WTC11 (cell line): ENCODE measurements around the gene KRT85. TPM values are rescaled to one million over a fixed set of nuclear protein-coding genes. Genes with fewer than 3 reads are reported as not detected.

Experiments used
- ATAC-seq: fragments of 200-7000 bp; cut with Tn5 transposase; 2 replicates; pipeline ENCODE4 v1.10.0; 2021; ENCODE audit warnings: mild to moderate bottlenecking, moderate library complexity
- CTCF ChIA-PET: fragments of 300-600 bp; sonication (Branson Sonifier 250); formaldehyde crosslinking; loops from one replicate; lab custom pipeline; 2021; ENCODE audit warnings: antibody characterized with exemption; lab: Charles Lee
- POLR2A ChIA-PET: fragments of 350-600 bp; sonication (Branson Sonifier 250); formaldehyde crosslinking; loops from one replicate; lab custom pipeline; 2021; ENCODE audit warnings: antibody characterized with exemption; lab: Charles Lee
- DNase-seq: peaks from one replicate; pipeline ENCODE4 v3.0.0; 2021; ENCODE audit warnings: low spot score
- H3K27ac Mint-ChIP-seq: 2 replicates; pipeline ENCODE4 v1.8.0; 2021; ENCODE audit warnings: mixed read lengths
- H3K27me3 Mint-ChIP-seq: 2 replicates; pipeline ENCODE4 v1.8.0; 2021; ENCODE audit warnings: low read depth, mild to moderate bottlenecking, moderate library complexity, mixed read lengths
- H3K36me3 Mint-ChIP-seq: 2 replicates; pipeline ENCODE4 v1.8.0; 2021; ENCODE audit warnings: mixed read lengths
- H3K4me1 Mint-ChIP-seq: 2 replicates; pipeline ENCODE4 v1.8.0; 2022; ENCODE audit warnings: mixed read lengths
- H3K4me3 Mint-ChIP-seq: 2 replicates; pipeline ENCODE4 v1.8.0; 2021; ENCODE audit warnings: mild to moderate bottlenecking, moderate library complexity, mixed read lengths
- H3K9me3 Mint-ChIP-seq: 2 replicates; pipeline ENCODE4 v1.8.0; 2021; ENCODE audit warnings: mixed read lengths
- ATF1 ChIP-seq: sonication (generic); formaldehyde crosslinking; IDR thresholded peaks from 2 replicates; pipeline ENCODE4 v1.8.1; 2023; ENCODE audit warnings: mild to moderate bottlenecking, moderate library complexity, missing genetic modification reagents
- ATF3 ChIP-seq: sonication (generic); formaldehyde crosslinking; conservative IDR thresholded peaks from 2 replicates; pipeline ENCODE4 v1.8.1; 2022; ENCODE audit warnings: mild to moderate bottlenecking, missing genetic modification reagents
- CBFB ChIP-seq: sonication (generic); formaldehyde crosslinking; IDR thresholded peaks from 2 replicates; pipeline ENCODE4 v1.8.1; 2022; ENCODE audit warnings: mild to moderate bottlenecking, low read depth, missing genetic modification reagents
- CREB1 ChIP-seq: sonication (generic); formaldehyde crosslinking; IDR thresholded peaks from 2 replicates; pipeline ENCODE4 v1.8.0; 2023; ENCODE audit warnings: mild to moderate bottlenecking, missing genetic modification reagents
- ELF4 ChIP-seq: sonication (generic); formaldehyde crosslinking; IDR thresholded peaks from 2 replicates; pipeline ENCODE4 v1.8.1; 2022; ENCODE audit warnings: low read depth, mild to moderate bottlenecking, moderate library complexity, missing genetic modification reagents
- FOXP1 ChIP-seq: sonication (generic); formaldehyde crosslinking; IDR thresholded peaks from 2 replicates; pipeline ENCODE4 v1.8.0; 2022; ENCODE audit warnings: missing genetic modification reagents, mild to moderate bottlenecking, moderate library complexity, borderline replicate concordance
- GTF2I ChIP-seq: fragments of 250-450 bp; sonication (Bioruptor Pico); conservative IDR thresholded peaks from 2 replicates; pipeline ENCODE4 v1.4.0; 2021; ENCODE audit warnings: mild to moderate bottlenecking
- MXD4 ChIP-seq: fragments of 250-450 bp; sonication (Bioruptor Pico); IDR thresholded peaks from 2 replicates; pipeline ENCODE4 v1.8.0; 2021; ENCODE audit warnings: mild to moderate bottlenecking, moderate library complexity, borderline replicate concordance
- MYBL2 ChIP-seq: sonication (generic); formaldehyde crosslinking; IDR thresholded peaks from 2 replicates; pipeline ENCODE4 v1.8.1; 2023; ENCODE audit warnings: mild to moderate bottlenecking, moderate library complexity, missing genetic modification reagents
- NFATC4 ChIP-seq: fragments of 250-450 bp; sonication (Bioruptor Pico); IDR thresholded peaks from 2 replicates; pipeline ENCODE4 v1.9.0; 2021; ENCODE audit warnings: mild to moderate bottlenecking
- NFYB ChIP-seq: sonication (generic); formaldehyde crosslinking; conservative IDR thresholded peaks from 2 replicates; pipeline ENCODE4 v1.8.0; 2022; ENCODE audit warnings: low read depth, missing genetic modification reagents
- NR2C2 ChIP-seq: sonication (generic); formaldehyde crosslinking; IDR thresholded peaks from 2 replicates; pipeline ENCODE4 v1.8.0; 2022; ENCODE audit warnings: mild to moderate bottlenecking, missing genetic modification reagents
- OVOL2 ChIP-seq: fragments of 250-450 bp; sonication (Bioruptor Pico); IDR thresholded peaks from 2 replicates; pipeline ENCODE4 v1.9.0; 2021; ENCODE audit warnings: mild to moderate bottlenecking, borderline replicate concordance
- PRRX2 ChIP-seq: fragments of 250-450 bp; sonication (Bioruptor Pico); IDR thresholded peaks from 2 replicates; pipeline ENCODE4 v1.8.0; 2021; ENCODE audit warnings: mild to moderate bottlenecking
- SMAD4 ChIP-seq: sonication (generic); formaldehyde crosslinking; IDR thresholded peaks from 2 replicates; pipeline ENCODE4 v1.8.0; 2022; ENCODE audit warnings: mild to moderate bottlenecking, missing genetic modification reagents
- SP1 ChIP-seq: sonication (generic); formaldehyde crosslinking; conservative IDR thresholded peaks from 2 replicates; pipeline ENCODE4 v1.8.1; 2022; ENCODE audit warnings: missing genetic modification reagents
- STAT6 ChIP-seq: sonication (generic); formaldehyde crosslinking; conservative IDR thresholded peaks from 2 replicates; pipeline ENCODE4 v1.8.1; 2023; ENCODE audit warnings: mild to moderate bottlenecking, low read depth, missing genetic modification reagents, moderate library complexity
- TEAD1 ChIP-seq: sonication (generic); formaldehyde crosslinking; IDR thresholded peaks from 2 replicates; pipeline ENCODE4 v1.8.0; 2022; ENCODE audit warnings: mild to moderate bottlenecking, missing genetic modification reagents
- TEAD4 ChIP-seq: sonication (generic); formaldehyde crosslinking; IDR thresholded peaks from 2 replicates; pipeline ENCODE4 v1.8.0; 2022; ENCODE audit warnings: mild to moderate bottlenecking, missing genetic modification reagents
- ZNF138 ChIP-seq: sonication (generic); formaldehyde crosslinking; conservative IDR thresholded peaks from 2 replicates; pipeline ENCODE4 v1.8.1; 2022; ENCODE audit warnings: mild to moderate bottlenecking, moderate library complexity, missing genetic modification reagents
- ZNF263 ChIP-seq: sonication (generic); formaldehyde crosslinking; IDR thresholded peaks from 2 replicates; pipeline ENCODE4 v1.8.1; 2022; ENCODE audit warnings: low read depth, mild to moderate bottlenecking, moderate library complexity, missing genetic modification reagents
- ZNF317 ChIP-seq: sonication (generic); formaldehyde crosslinking; IDR thresholded peaks from 2 replicates; pipeline ENCODE4 v1.8.1; 2023; ENCODE audit warnings: low read depth, mild to moderate bottlenecking, moderate library complexity, missing genetic modification reagents, borderline replicate concordance
- ZNF416 ChIP-seq: fragments of 250-450 bp; sonication (Bioruptor Pico); IDR thresholded peaks from 2 replicates; pipeline ENCODE4 v1.9.0; 2021; ENCODE audit warnings: mild to moderate bottlenecking, inconsistent platforms
- total RNA-seq: library from RNA; stranded (reverse); gene quantifications from 3 replicates; pipeline ENCODE4 v1.2.3, GENCODE V29; 2021
- TF ChIP-seq, protein P1 (sequence below): sonication (generic); formaldehyde crosslinking; IDR thresholded peaks from 2 replicates; pipeline ENCODE4 v1.8.1; 2023; ENCODE audit warnings: mild to moderate bottlenecking, missing genetic modification reagents, moderate library complexity
- TF ChIP-seq, protein P2 (sequence below): sonication (generic); formaldehyde crosslinking; IDR thresholded peaks from 2 replicates; pipeline ENCODE4 v1.8.1; 2022; ENCODE audit warnings: mild to moderate bottlenecking, missing genetic modification reagents, moderate library complexity, borderline replicate concordance
- TF ChIP-seq, protein P3 (sequence below): fragments of 200-600 bp; IDR thresholded peaks from 2 replicates; pipeline ENCODE4 v1.8.0; 2022; ENCODE audit warnings: antibody characterized with exemption

The KRT85 gene
- total RNA-seq, 1 experiment from 2014 or later: not detected

DNA sequence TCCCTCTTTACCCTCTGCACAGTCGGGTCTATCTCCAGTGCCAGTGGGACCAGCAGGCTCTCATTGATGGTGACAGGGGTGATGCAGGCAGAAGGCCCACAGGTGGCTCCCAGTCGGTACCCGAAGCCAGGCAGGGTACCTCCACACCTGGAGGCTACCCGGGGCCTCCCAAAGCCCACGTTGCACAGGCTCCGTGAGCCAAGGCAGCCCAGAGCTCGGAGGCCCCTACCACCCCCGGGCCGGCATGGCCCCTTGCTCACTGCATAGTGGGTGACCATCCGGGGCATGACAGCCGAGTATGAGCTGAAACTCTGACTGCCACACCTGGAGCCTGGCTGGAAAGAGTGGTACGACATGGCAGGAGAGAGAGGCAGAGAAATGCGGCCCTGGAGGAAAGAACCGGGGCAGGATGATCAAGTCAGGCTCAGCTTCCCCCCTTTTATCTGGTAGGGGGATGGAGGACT lies 38.7 kb upstream of the KRT85 start, which contains the start of gene KRT82 (continued):
- no peak for TF ChIP-seq ZNF317 (CRISPR knock-in tag)
- TF ChIP-seq, protein P1, sequence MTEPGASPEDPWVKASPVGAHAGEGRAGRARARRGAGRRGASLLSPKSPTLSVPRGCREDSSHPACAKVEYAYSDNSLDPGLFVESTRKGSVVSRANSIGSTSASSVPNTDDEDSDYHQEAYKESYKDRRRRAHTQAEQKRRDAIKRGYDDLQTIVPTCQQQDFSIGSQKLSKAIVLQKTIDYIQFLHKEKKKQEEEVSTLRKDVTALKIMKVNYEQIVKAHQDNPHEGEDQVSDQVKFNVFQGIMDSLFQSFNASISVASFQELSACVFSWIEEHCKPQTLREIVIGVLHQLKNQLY (CRISPR knock-in tag): no peak
- no peak for TF ChIP-seq TEAD4
- no peak for TF ChIP-seq NFYB (CRISPR knock-in tag)
- no peak for TF ChIP-seq SP1
- no peak for TF ChIP-seq GTF2I (CRISPR knock-in tag)
- TF ChIP-seq TEAD1 (CRISPR knock-in tag): no peak
- no peak for TF ChIP-seq OVOL2 (CRISPR knock-in tag)
- TF ChIP-seq ZNF416 (CRISPR knock-in tag): no peak
- no peak for TF ChIP-seq NR2C2 (CRISPR knock-in tag)
- TF ChIP-seq, all 79 proteins: peak for 0

GRCh38 chr12:52404951-52405350 lies 37.7 kb upstream of the KRT85 start:
- CTCF ChIA-PET: interaction anchor here (1.6 kb wide), 1 partner anchor 9 kb away, joined by 10 read pairs; no protein-coding TSS in a partner anchor
- peaks cover 7% of the 10 kb centered on the region for H3K9me3 Mint-ChIP-seq
- TF ChIP-seq MYBL2 (CRISPR knock-in tag) (no peak), MXD4 (CRISPR knock-in tag) (no peak), NFATC4 (no peak), SMAD4 (CRISPR knock-in tag) (no peak), PRRX2 (CRISPR knock-in tag) (no peak), ATF1 (CRISPR knock-in tag) (no peak), GTF2I (CRISPR knock-in tag) (no peak), ZNF138 (CRISPR knock-in tag) (no peak), CBFB (CRISPR knock-in tag) (no peak), FOXP1 (CRISPR knock-in tag) (no peak), ZNF263 (no peak), ELF4 (CRISPR knock-in tag) (no peak), CREB1 (CRISPR knock-in tag) (no peak), STAT6 (CRISPR knock-in tag) (no peak), ATF3 (CRISPR knock-in tag) (no peak)
- TF ChIP-seq, protein P2, sequence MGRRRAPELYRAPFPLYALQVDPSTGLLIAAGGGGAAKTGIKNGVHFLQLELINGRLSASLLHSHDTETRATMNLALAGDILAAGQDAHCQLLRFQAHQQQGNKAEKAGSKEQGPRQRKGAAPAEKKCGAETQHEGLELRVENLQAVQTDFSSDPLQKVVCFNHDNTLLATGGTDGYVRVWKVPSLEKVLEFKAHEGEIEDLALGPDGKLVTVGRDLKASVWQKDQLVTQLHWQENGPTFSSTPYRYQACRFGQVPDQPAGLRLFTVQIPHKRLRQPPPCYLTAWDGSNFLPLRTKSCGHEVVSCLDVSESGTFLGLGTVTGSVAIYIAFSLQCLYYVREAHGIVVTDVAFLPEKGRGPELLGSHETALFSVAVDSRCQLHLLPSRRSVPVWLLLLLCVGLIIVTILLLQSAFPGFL (CRISPR knock-in tag): no peak
- TF ChIP-seq, protein P1 (CRISPR knock-in tag): no peak
- TF ChIP-seq, protein P3, sequence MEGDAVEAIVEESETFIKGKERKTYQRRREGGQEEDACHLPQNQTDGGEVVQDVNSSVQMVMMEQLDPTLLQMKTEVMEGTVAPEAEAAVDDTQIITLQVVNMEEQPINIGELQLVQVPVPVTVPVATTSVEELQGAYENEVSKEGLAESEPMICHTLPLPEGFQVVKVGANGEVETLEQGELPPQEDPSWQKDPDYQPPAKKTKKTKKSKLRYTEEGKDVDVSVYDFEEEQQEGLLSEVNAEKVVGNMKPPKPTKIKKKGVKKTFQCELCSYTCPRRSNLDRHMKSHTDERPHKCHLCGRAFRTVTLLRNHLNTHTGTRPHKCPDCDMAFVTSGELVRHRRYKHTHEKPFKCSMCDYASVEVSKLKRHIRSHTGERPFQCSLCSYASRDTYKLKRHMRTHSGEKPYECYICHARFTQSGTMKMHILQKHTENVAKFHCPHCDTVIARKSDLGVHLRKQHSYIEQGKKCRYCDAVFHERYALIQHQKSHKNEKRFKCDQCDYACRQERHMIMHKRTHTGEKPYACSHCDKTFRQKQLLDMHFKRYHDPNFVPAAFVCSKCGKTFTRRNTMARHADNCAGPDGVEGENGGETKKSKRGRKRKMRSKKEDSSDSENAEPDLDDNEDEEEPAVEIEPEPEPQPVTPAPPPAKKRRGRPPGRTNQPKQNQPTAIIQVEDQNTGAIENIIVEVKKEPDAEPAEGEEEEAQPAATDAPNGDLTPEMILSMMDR: no peak
- no peaks in the 10 kb centered on the region; the same call in 1 of the 2 replicates for H3K27me3 Mint-ChIP-seq
- peaks cover 9% of the 10 kb centered on the region for H3K4me1 Mint-ChIP-seq
- POLR2A ChIA-PET: no interaction called here
- peaks cover 4% of the 10 kb centered on the region; the same call in 1 of the 2 replicates for H3K36me3 Mint-ChIP-seq
- ATAC-seq (no peak), DNase-seq (no peak)
- no peak overlapping the region for H3K4me3 Mint-ChIP-seq
- H3K27ac Mint-ChIP-seq: no peak overlapping the region
